Urinary bladder (tissue), 4 donors: ENCODE measurements around the gene HS6ST2. TPM values are rescaled to one million over a fixed set of nuclear protein-coding genes. Genes with fewer than 3 reads are reported as not detected.
"Not testable (repeated sequence)": the region's sequence is repeated elsewhere in the genome, so short reads cannot be mapped to it uniquely, and the experiment has no call there.

ENCODE experiments used
- DNase-seq: peaks from one replicate; pipeline ENCODE4 v3.0.0-alpha.2; 2015; ENCODE audit errors: extremely low spot score
- H3K27ac ChIP-seq: one replicate; pipeline ENCODE4 v1.5.1; 2013; ENCODE audit warnings: low read depth, mild to moderate bottlenecking, moderate library complexity
- H3K36me3 ChIP-seq: one replicate; pipeline ENCODE4 v1.6.1; 2013; ENCODE audit warnings: mild to moderate bottlenecking, moderate library complexity; ENCODE audit not compliant: insufficient read depth
- H3K4me1 ChIP-seq: one replicate; pipeline ENCODE4 v1.6.1; 2013; ENCODE audit warnings: mild to moderate bottlenecking, moderate library complexity; ENCODE audit not compliant: insufficient read depth
- H3K4me3 ChIP-seq: one replicate; pipeline ENCODE4 v1.5.1; 2013; ENCODE audit warnings: low read depth, low read length
- WGBS: extraction: QIAGEN DNeasy Blood & Tissue Kit; methylation state at CpG from one replicate; pipeline ENCODE4 v1.1.7; 2013; 5-methylcytosine and 5-hydroxymethylcytosine counted together
- polyA plus RNA-seq: library from polyadenylated mRNA; stranded (reverse); fragments of 200-250 nt; gene quantifications from one replicate; pipeline ENCODE4 v1.2.3, GENCODE V29; 2013
- total RNA-seq: library from RNA; depleted of rRNA; stranded (reverse); fragments of >200 nt; gene quantifications from one replicate; pipeline ENCODE4 v1.2.3, GENCODE V29; 2014
- donor health status: healthy with polysubstance abuse.
- donor health status: healthy.

HS6ST2 gene
- total RNA-seq (8.6 TPM), polyA plus RNA-seq (3.2 TPM)

DNA sequence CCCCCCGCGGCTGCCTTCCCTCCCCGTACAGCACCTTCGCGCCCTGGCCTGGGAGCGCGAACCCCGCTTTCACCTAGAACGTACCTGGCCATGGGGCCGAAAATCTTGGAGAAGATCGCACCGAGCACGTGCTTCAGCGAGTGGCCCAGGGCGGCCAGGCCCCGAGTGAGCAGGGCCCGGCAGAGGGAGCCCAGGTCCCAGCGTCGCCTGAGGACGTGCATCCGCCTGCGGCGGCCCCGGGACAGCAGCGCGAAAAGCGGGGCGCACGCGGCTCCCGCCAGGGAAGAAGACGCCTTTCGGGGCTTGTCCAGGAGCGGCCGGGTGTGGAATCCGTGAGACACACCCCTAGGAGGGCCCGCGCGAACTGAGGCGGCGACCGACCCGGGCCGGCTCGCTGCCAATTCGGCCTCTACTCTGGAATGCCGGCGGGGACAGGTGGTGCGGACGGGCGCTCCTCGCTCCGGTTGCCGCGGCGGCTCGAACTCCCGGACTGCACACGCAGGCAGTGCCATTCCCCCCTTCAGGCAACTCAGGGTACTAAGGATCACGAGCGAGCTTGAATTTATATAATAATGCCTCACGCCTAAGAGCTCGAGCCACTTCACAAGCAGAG lies at the start of gene HS6ST2:
HS6ST2 (minus strand) TSS at position 539 of the 613 bp plus-strand sequence.
- WGBS, result under 1% methylated on average over 62 of the region's 63 CpGs
- H3K36me3 ChIP-seq, result no peaks in the 10 kb centered on the region
- no peak within 1 kb of the TSS for H3K27ac ChIP-seq
- peak within 1 kb of the TSS; percentile 46 for H3K4me3 ChIP-seq
- DNase-seq, result no peak
- no peaks in the 10 kb centered on the region for H3K4me1 ChIP-seq

DNA sequence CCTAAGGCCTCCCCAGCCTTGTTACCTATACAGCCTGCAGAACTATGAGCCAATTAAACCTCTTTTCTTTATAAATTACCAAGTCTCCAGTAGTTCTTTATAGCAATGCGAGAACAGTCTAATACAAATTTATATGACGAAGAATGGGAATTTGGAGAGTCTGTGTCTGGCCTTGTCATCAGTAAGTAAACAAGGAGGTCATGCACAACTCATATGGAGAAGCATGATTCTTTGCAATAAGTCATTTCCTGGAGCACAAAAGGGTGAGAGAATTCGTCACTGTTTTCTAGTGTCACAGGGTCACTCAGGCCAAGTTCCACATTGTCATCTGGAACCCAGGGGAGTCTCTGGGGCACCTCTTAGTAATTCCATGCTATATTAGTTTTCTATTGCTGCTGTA lies 49.0 kb upstream of the HS6ST2 start:
- no peak overlapping the region for H3K4me3 ChIP-seq
- H3K36me3 ChIP-seq, result no peaks in the 10 kb centered on the region
- no peak for DNase-seq
- WGBS, result 90% methylated on average over 3 of the region's 3 CpGs
- no peaks in the 10 kb centered on the region for H3K4me1 ChIP-seq
- no peak overlapping the region for H3K27ac ChIP-seq

DNA sequence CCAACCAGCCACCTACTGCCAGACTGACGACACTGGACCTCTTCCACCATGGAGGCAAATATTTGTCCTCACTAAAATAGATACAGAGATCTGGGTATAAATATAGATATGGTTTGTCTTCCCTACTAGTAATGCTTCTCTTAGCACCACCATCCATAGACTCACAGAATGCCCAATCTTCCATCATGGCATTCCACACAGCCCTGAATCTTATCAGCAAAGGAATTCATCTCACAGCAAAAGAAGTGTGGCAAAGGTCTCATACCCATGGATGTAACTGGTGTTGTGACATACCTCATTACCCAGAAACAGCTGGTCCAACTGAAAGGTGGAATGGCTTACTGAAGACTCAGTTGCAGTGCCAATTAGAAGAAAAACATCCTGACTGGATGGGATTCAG lies 47.2 kb upstream of the HS6ST2 start:
- Histone ChIP-seq H3K4me3 (no peak overlapping the region), H3K36me3 (no peaks in the 10 kb centered on the region), H3K27ac (no peak overlapping the region), H3K4me1 (no peaks in the 10 kb centered on the region)
- no peak for DNase-seq
- 86% methylated on average over 1 of the region's 1 CpG for WGBS

DNA sequence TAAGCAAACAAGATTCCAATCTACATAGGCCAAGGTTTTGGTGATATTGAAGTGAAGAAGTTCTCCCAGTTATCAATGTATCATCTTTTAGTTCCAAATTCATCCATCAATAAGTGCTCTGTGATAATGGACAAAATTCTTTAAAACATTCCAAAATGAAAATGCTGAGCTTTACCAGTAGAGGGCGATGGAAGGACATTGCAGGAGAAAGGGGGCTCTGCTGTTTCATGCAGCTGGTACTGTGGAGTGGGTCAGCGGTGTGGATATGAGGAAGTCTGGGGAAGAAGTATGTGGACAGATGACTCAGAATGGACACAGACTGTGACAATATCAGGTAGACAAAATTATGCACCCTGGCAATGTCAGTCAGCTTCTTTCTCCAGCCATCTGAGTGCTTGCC lies 46.6 kb upstream of the HS6ST2 start:
- Histone ChIP-seq H3K27ac (no peak overlapping the region), H3K4me3 (no peak overlapping the region), H3K36me3 (no peaks in the 10 kb centered on the region), H3K4me1 (no peaks in the 10 kb centered on the region)
- WGBS, result 17% methylated on average over 2 of the region's 2 CpGs
- DNase-seq, result no peak

DNA sequence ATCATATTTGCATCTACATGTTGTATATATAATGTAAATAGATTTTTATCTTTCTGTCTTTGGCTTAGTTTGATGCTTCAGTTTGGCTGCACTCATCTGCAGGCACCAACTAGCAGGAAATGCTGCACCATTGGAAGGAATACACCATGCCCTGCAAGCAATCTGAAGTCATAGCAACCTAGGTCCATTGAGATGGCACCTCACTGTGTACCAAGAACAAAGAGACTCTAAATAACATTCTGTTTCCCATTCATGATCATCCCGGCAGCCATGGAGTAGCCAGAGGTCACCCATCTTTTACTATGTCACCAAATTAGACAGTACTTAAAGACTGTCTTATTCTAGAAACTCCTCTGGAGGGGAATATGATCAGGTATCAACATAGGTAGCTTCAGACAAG lies 40.8 kb upstream of the HS6ST2 start:
- H3K4me1 ChIP-seq, result no peaks in the 10 kb centered on the region
- no peak overlapping the region for H3K4me3 ChIP-seq
- DNase-seq, result no peak
- H3K36me3 ChIP-seq, result no peaks in the 10 kb centered on the region
- H3K27ac ChIP-seq, result no peak overlapping the region
- WGBS, result 94% methylated on average over 1 of the region's 1 CpG

DNA sequence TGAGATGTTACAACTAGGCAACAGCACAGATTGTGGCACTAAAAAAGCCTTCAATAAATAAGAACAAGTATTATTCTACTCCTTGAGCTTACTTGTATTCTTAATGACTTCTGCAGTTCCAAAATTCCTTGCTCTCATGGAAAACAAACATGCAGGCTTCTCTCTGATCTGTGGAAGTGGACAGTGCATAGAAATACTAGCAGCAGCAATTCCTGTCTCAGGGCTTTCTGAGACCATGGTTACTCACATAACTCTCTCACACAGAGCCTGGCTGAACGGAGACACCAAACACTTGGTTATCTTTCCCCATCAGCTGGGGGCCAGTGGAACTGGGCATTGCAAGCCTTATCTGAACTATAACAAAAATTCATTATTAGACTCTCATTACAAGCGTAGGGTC lies 32.4 kb upstream of the HS6ST2 start:
- Histone ChIP-seq H3K4me1 (no peaks in the 10 kb centered on the region), H3K27ac (no peak overlapping the region), H3K4me3 (no peak overlapping the region), H3K36me3 (no peaks in the 10 kb centered on the region)
- 87% methylated on average over 2 of the region's 2 CpGs for WGBS
- no peak for DNase-seq

DNA sequence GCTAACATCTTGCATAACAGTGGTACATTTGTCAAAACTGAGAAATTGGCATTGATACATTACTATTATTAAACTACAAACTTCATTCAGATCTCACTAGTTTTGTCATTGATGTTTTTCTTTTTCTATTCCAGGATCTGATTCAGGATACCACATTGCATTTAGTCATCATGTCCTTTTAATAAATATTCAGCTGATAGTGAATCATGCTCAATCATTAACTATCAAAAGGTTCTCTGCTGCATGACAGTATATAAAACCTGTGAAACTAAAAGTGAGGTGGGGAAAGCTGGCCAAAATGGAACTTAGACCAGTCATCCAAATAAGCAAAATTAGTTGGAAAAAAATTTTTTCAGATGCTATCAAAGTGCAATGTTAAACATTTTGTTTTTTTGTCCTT lies 28.1 kb upstream of the HS6ST2 start:
- Histone ChIP-seq H3K4me1 (no peaks in the 10 kb centered on the region), H3K4me3 (no peak overlapping the region), H3K36me3 (no peaks in the 10 kb centered on the region), H3K27ac (no peak overlapping the region)
- no peak for DNase-seq

DNA sequence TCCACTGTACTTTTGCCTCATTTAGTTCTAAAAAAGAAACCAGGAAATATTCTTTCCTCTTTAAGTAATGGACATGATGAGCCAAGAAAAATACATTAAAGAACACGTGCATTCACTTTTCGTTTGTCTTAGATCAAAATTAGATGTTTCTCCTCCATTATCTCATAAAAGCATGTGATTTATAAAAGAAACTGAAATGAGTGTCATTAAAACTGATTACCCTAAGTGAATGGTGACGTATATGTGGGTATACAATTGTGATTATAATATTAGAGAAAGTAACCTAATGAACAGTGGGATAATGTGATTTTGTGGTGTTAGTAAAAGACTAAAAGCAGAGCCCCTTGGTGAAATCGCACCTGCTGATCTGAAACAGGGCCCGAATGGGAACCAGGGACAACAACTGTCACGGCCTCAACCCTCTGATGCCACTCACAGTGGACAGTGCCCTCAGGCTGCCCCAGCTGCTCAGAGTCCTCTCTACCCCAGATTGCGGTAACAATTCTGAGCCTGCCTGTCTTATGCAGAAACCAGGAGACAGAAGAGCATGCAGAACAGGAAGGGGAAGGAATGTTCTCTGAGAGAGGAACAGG lies 25.7 kb upstream of the HS6ST2 start:
- Histone ChIP-seq H3K4me3 (no peak overlapping the region), H3K27ac (no peak overlapping the region), H3K36me3 (no peaks in the 10 kb centered on the region), H3K4me1 (no peaks in the 10 kb centered on the region)
- 83% methylated on average over 7 of the region's 7 CpGs for WGBS
- peak; percentile 2 for DNase-seq

DNA sequence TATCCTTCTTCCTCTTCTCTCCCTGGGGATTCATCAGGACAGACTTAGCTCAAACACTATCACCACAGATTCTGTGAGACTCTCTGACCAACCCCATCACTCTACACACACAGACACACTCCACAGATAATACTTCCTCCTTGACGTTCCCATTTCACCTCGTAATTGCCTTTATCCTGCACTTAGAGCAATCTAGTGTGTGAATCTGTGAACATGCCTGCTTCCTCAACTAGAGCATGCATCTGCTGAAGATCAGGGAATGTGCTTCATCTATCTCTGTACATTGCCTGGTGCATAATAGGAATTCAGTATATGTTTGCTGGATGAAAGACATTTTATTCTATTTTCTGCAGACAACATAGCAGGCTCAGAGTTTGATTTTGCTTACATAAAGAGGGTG lies 25.1 kb upstream of the HS6ST2 start:
- 20% methylated on average over 2 of the region's 2 CpGs for WGBS
- H3K4me3 ChIP-seq, result no peak overlapping the region
- H3K27ac ChIP-seq, result no peak overlapping the region
- DNase-seq, result no peak
- no peaks in the 10 kb centered on the region for H3K4me1 ChIP-seq
- no peaks in the 10 kb centered on the region for H3K36me3 ChIP-seq

DNA sequence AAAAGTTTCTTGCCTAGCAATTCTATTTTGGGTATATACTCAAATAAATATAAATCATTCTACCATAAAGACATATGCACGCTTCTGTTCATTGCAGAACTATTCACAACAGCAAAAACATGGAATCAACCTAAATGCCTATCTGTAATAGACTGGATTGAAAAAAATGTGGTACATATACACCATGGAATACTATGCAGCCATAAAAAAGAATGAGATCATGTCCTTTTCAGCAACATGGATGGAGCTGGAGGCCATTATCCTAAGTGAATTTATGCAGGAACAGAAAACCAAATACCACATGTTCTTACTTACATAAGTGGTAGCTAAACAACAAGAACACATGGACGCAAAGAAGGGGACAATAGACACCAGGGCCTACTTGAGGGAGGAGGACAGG lies 21.6 kb upstream of the HS6ST2 start:
- not testable (repeated sequence) for H3K27ac ChIP-seq, H3K36me3 ChIP-seq, DNase-seq, H3K4me1 ChIP-seq, H3K4me3 ChIP-seq
- 97% methylated on average over 2 of the region's 2 CpGs for WGBS

DNA sequence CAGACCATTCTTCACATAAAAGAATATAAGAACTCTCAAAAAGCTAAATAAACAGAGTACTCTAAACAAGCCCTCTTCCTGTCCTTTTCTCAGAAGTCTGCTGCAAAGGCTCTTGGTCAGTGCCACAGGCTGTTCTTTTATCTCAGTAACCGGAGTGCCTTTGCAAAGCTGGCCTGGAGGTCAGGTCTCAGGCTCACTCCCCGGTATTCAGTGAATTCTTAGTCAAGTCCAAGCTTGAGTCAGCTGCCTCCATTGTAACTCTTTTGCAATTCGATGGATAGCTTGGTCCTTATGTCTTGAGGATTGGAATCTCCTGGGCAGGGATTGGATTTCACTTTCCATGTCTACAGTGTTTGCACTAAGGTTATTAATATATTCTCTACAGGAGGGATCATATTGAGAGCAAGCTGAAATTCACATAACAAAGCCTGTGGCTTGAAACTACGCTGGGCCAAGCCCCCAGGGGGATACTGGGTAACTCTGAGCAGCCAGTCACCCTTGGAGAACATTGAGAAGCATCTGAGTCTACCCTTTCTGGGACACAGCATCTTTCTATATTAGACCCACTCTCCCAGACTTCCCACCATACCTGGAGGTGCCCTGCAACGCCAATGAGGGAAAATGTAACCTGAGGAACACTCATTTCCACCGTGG lies 10.0 kb upstream of the HS6ST2 start:
- no peak for DNase-seq
- WGBS, result 64% methylated on average over 6 of the region's 6 CpGs
- Histone ChIP-seq H3K27ac (no peak overlapping the region), H3K4me1 (no peaks in the 10 kb centered on the region), H3K36me3 (no peaks in the 10 kb centered on the region), H3K4me3 (no peak overlapping the region)

DNA sequence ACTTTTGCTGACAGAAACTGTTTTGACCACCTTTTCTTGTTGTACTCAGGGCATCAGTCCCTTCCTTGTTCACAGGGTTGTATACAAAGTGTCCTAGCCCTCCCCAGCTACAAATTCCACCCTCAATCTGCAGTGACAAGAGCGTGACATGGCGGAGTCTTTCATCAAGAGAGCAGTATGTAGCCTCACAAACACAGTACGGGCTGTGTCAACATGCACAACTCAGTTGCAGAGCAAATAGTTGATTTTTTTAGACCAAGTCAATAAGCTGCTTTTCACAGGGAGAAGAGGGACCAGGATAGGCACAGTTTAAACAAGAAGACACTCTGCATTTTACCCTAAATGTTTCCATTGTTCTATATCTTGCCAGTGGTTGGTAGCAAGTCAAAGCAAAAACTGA lies 8.6 kb upstream of the HS6ST2 start:
- Histone ChIP-seq H3K4me3 (no peak overlapping the region), H3K4me1 (no peaks in the 10 kb centered on the region), H3K36me3 (no peaks in the 10 kb centered on the region), H3K27ac (no peak overlapping the region)
- no peak for DNase-seq
- 84% methylated on average over 3 of the region's 3 CpGs for WGBS

DNA sequence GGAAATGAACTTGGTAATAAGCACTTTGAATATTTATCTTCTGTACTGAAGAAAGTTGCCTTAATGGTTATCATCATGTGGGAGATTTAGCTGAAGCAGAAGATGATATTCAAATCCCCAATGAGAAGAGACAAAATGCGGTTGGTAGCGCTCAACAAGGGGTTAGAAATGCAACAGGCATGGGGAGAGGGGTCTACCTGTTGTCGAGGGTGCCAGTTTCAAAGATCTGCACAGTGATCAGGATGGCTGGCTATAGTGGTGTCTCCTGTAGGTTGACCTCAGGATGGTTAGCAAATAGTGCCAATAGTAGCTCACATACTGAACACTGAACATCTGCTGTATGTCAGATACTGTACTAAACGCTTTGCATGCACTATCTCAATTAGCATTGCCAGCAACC lies 7.0 kb upstream of the HS6ST2 start:
- no peak overlapping the region for H3K27ac ChIP-seq
- 93% methylated on average over 4 of the region's 4 CpGs for WGBS
- no peak overlapping the region for H3K4me3 ChIP-seq
- no peaks in the 10 kb centered on the region for H3K4me1 ChIP-seq
- no peak for DNase-seq
- no peaks in the 10 kb centered on the region for H3K36me3 ChIP-seq

DNA sequence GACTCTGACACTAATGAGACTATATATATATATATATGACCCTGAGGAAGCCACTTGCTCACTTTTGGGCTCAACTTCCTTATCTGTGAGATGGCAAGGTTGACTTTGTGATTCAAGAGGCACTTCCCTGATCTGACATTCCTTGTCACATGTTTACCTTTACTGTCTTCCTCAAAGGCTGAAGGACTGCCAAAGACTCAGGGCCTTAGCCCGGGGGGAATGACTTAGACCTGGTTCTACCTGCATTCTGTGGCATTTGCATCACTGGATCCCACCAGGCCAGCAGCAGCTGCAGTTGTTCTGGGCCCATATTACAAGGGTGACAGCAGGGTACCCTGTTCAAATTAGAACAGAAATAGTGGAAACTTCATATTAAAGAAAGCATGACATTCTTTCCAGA lies 3.1 kb upstream of the HS6ST2 start:
- Histone ChIP-seq H3K4me1 (no peaks in the 10 kb centered on the region), H3K27ac (no peak overlapping the region), H3K36me3 (no peaks in the 10 kb centered on the region), H3K4me3 (no peak overlapping the region)
- DNase-seq, result no peak
- 81% methylated on average over 1 of the region's 1 CpG for WGBS
